HG03066 (cell line): ENCODE results near the gene ERBB3.
A peak's percentile ranks its signal among the peaks of the same experiment; 100 is the strongest.

Experiments
- ATAC-seq: cut with Tn5 transposase; IDR thresholded peaks from one replicate; pipeline ENCODE4 v1.9.1; 2021; ENCODE audit warnings: low read depth; ENCODE audit not compliant: unreplicated experiment

Gene ERBB3

GRCh38 chr12:56078931-56079722, 838 bp upstream of the ERBB3 start:
- no peak for ATAC-seq

DNA sequence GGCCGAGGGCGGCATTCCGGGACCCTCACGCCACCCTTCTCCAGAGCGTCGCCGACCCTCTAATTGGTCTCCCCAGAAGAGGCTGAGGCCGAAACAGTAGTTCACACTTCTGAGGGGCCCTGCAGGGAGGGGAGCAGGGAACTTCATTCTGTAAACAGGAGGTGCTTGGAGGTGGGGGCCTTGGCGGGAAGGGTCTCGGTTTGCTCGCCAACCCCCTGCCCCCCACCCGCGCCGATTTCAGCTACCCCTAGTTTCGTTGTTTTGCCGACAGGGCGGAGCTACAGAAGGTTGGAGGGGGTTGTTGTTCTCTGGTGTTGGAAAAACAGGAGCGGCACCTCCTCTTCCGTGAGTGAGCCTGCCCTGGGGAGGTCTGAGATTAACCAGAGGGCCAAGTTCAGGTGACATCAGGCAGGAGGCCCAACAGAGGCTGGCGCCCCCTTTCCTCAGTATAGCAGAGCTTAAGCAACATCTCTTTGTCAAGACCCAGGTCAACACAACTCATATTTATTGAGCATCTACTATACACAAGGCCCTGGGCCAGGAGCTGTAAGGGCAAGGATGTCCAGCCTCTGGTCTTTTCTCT, 682 bp downstream of the ERBB3 start:
- no peak for ATAC-seq

GRCh38 chr12:56081393-56082347, 1.7 kb downstream of the ERBB3 start:
- ATAC-seq, result no peak

DNA sequence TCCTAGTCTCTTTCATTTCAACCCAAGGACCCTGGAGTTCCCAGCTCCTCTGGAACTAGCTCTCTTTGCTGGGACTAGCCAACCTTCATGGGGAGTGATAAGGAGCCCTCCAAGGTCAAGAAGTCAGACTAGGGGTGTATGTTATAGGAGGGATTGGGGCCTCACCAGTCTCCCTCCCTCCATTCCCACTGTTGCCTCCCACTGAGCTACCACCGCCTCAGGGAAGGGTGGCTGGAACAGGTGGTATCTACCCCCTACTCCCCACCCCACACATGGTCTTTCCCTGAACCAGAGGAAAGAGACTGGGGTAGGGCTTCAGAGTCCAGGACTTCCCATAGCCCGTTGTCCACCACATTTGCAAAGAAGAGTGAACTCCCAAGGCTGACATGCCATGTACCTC, 2.4 kb downstream of the ERBB3 start:
- no peak for ATAC-seq

DNA sequence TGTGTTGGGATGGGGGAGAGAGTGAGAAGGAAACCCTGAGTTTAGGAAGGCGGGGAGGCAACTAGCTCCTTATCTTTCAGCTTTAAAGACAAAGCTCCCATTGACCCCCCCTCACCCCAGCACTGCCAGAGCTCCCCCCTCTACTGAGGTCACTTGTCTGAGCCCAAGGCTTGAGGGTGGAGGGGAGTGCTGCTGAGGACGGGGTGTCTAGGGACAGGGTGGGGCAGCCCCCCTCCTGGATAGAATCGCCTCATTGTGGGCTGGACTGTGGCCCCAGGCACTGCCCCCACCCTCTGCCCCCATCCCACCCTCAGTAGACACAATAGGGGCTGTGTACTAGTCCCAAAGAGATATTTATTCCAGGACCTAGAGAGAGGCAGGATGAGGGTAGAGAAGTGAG, 3.0 kb downstream of the ERBB3 start:
- ATAC-seq, result no peak

- ATAC-seq, result no peak
Observed at GRCh38 chr12:56084958-56085543, 5.1 kb downstream of the ERBB3 start.

GRCh38 chr12:56086096-56086495, 6.1 kb downstream of the ERBB3 start:
- no peak for ATAC-seq

DNA sequence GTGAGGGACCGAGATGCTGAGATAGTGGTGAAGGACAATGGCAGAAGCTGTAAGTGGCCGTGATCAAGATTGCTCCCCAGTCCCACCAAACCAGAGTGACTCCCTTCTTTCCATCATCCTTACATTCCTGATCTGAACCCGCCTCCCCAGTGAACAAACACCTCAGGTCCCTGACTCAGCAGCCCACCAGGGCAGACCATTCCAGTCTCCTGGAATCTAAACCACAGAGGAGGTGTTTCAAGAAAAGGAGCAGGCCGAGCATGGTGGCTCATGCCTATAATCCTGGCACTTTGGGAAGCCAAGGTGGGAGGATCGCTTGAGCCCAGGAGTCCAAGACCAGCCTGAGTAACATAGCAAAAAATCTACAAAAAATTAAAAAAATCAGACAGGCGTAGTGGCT, 6.6 kb downstream of the ERBB3 start:
- ATAC-seq, result no peak

- ATAC-seq, result no peak
Observed at GRCh38 chr12:56087220-56087619, 7.3 kb downstream of the ERBB3 start.

DNA sequence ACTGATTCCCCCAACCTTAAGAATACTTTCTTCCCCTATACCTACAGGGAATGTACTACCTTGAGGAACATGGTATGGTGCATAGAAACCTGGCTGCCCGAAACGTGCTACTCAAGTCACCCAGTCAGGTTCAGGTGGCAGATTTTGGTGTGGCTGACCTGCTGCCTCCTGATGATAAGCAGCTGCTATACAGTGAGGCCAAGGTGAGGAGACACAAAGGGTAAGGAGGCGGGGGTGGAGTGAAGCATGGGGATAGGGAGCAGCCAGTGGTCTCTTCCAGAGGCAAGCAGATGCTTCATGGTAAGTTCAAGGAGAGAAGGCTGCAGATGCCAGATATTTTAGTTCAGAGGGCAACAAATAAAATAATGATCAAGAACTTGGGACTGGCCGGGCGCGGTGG, 17.8 kb downstream of the ERBB3 start:
- ATAC-seq, result no peak

DNA sequence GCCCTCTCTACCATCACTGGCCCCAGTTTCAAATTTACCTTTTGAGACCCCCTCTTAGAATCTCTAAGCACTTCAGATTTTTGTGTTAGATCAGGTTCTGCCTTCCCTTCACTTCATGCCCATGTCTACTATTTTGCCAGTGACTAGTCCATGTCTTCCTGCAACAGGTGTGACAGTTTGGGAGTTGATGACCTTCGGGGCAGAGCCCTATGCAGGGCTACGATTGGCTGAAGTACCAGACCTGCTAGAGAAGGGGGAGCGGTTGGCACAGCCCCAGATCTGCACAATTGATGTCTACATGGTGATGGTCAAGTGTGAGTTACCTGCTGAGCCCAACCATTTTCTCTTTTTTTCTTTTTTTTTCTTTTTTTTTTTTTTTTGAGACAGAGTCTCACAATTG, 18.6 kb downstream of the ERBB3 start:
- no peak for ATAC-seq

GRCh38 chr12:56099787-56100186, 19.8 kb downstream of the ERBB3 start:
- no peak for ATAC-seq

GRCh38 chr12:56101045-56101444, 21.1 kb downstream of the ERBB3 start:
- ATAC-seq, result no peak

DNA sequence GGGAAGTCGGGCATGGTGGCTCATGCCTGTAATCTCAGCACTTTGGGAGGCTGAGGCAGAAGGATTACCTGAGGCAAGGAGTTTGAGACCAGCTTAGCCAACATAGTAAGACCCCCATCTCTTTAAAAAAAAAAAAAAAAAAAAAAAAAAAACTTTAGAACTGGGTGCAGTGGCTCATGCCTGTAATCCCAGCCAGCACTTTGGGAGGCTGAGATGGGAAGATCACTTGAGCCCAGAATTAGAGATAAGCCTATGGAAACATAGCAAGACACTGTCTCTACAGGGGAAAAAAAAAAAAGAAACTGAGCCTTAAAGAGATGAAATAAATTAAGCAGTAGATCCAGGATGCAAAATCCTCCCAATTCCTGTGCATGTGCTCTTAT, 22.7 kb downstream of the ERBB3 start:
- ATAC-seq, result no peak

DNA sequence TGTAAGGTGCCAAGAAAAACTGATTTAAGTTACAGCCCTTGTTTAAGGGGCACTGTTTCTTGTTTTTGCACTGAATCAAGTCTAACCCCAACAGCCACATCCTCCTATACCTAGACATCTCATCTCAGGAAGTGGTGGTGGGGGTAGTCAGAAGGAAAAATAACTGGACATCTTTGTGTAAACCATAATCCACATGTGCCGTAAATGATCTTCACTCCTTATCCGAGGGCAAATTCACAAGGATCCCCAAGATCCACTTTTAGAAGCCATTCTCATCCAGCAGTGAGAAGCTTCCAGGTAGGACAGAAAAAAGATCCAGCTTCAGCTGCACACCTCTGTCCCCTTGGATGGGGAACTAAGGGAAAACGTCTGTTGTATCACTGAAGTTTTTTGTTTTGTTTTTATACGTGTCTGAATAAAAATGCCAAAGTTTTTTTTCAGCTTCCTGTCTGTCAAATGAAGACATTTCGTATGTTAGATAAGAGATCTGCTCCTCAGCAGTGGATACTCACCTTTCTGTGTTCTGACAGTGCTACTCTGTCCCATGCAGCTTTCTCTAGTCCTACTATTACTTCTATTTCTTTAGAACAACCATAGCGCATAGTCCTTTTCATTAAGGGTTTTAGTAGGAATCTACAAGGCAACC, 23.2 kb downstream of the ERBB3 start:
- no peak for ATAC-seq

GRCh38 chr12:56103823-56104108, 23.8 kb downstream of the ERBB3 start:
- no peak for ATAC-seq

- peak; percentile 92 for ATAC-seq
Observed at GRCh38 chr12:56104109-56104814, 24.3 kb downstream of the ERBB3 start, which contains the start of gene PA2G4. Gene PA2G4, plus strand, starts transcription at chr12:56104559. Its CDS starts 179 bp downstream, at chr12:56104738.

DNA sequence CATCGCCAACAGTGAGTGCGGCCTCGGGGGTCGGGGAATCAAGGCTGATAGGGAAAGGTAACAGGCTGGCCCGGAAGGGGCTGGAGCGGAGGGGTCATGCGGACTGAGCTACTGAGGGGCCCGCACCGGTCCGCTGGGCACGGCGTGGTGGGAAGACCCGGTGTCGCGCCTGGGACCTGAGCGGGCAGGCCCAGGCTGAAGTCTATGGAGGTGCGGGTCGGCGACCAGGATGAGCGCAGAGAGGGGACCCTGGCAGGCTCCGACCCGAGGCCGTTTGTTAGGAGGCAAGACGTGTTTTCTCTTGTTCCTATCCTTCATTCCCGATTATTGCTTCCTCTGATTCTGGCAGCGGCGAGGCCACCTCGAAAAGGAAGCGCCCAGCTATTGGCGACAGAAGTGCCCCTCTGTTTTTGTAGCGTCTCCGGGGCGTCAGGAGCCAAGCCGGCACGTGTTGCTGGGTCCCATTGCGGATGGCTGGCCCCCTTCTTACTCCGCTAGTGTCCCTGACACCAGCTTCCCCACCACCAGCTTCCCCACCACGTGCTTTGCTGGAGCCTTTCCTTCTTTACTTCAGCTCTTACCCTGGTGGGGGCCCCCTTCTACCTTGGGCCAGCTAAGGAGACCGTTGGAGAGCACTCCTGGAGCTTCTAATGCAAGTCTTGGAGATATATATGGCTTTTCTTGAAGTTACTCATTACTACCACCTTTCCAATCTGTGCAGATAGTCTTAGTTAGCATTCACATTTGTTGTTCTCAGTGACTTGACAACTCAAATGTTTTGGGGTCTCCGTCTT, 25.0 kb downstream of the ERBB3 start:
- ATAC-seq, result peak; percentile 18

GRCh38 chr12:56105609-56105902, 25.6 kb downstream of the ERBB3 start:
- ATAC-seq, result no peak
